NCI-H2107 (cell line): Measurements from ENCODE around the gene CUBN.

Experiments used
- DNase-seq: peaks from one replicate; lab custom pipeline; 2025; lab: John Stamatoyannopoulos, UW

Gene CUBN

DNA sequence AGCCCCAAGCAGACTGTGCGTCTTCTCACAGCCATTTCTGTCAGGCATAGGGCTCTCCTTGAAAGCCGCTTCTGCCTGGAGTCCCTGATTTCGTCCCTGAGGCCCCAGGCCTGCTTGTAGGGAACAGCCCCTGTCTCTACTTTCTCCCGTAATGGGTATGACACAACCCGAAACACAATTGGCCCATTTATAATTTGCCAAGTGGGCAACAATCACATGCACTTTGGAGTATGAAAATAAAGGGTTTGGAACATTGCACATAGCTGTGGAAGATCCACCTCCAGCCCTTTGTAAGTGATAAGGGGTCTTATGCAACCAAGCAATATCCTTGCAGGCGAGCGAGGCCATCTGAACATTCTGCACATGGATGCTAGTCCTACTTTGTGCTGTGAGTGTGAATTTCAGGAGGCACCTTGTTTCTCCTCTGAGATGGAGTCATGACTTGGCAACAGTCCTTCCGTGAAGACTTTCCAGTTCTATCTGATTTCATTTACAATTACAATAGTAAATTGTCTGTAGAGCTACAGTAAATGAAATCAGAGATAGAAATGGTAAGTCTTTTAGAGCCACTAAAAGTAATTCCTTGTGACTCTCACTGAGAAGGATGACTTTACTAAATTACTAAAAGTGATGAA is 141.5 kb downstream of the CUBN start:
- DNase-seq: no peak

DNA sequence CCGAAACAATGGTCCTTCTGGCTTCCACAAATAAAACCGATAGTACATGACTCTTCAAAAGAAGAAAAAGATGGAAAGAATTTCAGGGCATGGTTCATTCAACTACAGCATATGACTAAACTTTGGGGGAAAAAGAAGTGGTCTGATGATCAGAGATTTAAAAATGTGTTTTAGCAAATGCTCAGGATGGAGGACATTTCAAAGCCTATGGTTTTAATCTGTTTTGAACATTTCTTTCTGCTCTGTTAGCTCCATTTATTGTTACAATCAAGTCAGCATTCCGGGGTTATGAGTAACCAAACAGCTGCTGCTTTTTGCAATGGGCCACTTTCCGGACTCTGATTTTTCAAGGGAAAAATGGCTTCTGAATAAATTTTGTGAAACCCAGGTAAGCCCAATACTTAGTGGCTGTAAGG is 142.4 kb downstream of the CUBN start:
- DNase-seq: no peak

DNA sequence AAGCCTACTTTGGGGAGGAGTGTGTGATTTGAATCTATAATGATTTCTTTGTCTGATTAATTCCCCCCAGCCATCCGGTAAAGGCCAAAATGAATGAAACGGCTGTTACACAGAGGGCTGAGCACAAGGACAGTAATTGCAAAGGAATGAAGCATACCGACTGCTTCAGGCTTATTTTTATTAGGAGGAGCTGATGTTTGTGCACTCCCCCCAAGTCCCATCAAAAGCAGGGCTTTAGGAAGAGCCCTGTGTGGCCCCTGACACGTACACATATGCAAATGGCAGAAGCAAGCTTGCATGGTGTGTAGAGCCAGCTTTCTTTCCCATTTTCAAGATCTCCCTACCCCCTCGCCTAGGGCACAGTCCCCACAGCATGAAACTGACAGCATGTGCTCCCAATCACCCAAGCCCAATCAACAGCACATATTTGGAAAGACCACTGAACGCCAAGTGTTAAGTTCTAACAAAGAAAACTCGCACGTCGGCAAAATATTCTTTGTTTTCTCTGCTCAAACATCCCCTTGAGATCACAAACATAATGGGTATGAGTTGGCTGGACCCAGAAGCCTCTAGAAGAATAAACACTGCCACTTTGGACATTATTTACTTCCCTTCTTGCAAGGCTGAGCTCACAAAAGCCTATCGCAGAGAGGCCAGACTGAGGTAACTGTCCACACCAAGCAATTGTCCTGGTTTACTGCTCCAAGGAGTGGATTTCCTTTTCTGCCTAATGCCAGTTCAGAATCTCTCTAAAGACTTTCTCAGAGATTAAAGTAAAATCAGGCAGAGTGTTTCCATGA is 143.0 kb downstream of the CUBN start:
- no peak for DNase-seq

DNA sequence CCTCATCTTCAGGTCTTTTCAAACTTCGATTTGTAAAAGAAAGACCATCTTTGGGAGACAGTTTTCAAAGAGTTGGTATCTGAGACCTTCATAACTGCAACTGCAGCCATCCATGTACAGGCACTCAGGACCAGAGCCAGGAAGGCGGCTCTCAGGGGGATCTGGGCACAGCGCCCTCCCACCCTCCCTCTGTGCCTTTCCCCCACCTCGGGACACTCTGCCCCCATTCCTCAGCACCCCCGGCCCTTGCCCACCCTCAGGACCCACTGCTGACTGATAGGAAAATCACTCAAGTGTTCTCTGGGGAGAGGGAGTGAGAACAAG is 143.6 kb downstream of the CUBN start:
- no peak for DNase-seq

DNA sequence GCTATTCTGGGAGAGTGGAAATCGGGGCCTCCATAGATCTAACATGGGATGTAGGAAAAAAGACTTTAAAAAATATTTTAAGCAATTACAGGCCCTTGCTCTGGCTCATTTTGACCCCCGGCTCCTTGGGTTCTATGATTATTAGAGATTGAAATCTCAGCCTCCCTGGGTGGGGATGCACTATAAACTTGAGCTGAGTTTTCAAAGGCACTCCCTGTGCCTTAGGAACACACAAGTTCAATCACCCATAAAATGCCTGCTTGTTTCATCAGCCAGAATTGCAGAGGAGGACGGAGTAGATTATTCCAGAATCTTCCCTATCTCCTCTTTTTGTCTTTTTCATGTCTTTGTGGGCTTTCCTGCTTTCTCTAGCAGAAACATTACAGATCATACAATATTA is 145.4 kb downstream of the CUBN start:
- no peak for DNase-seq

DNA sequence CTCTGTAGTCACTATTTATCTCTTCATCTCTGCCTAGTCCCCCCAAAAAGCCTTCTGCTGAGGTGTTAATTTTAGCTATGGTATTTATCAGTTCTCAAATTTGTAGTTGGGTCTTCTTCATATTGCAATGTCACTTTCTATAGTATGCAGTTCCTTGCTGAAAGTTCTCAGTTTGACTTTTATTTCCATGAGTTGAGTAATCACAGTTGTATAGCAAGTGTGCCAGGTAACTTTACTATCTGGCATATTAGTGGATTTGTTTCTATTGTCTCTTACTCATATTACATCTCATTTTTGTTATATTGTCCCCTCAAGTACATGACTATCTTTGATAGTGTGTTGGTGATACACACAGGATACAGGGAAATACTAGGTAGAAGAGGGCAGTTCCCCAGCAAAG is 152.8 kb downstream of the CUBN start:
- DNase-seq: no peak

DNA sequence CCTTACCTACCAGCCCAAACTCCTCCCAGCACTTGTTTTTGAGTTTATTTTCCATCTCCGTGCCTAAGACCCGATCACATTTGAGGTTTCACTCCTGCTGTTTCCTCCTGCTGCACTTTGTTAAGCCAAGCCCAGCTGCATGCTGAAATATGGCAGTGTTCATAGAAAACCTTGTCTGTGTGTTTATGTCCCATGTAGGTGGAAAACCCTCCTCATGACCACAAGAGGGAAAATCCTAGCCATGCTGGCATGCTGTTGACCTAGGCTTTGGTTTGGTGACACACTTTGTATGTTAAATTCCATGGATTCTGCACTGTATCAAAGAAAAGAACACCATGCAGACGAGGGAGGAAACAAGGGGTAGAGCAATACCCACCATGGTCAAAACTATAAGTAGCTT is 154.4 kb downstream of the CUBN start:
- no peak for DNase-seq

DNA sequence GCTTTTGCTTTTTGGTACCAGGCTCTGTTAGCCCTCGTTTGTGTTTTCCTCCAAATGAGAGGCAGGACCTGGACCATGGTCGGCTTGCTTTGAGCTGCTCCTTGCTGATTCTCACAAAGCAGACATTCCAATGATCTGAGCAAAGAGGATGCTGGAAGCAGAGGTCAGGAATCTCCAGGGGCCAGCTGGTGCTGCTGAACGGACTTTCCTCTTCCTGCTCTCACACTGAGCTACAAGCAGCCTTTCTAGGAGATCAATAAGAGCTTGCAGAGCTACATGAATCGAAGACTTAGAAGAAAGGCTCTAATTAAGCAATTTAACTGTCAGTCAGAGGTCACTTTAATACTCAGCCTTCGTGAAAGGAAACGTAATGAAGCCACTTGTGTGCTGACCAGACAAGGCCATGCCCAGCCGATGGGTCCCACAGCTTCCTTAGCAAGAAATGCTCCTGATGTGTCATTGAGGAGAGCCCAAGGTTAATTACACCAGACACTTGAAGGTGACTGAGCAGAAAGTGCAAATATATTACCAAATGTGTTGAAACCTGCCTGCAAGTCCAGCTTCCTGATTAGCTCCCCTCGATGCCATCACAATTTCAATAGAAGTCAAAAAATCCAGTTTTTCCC is 161.1 kb downstream of the CUBN start:
- DNase-seq: no peak

DNA sequence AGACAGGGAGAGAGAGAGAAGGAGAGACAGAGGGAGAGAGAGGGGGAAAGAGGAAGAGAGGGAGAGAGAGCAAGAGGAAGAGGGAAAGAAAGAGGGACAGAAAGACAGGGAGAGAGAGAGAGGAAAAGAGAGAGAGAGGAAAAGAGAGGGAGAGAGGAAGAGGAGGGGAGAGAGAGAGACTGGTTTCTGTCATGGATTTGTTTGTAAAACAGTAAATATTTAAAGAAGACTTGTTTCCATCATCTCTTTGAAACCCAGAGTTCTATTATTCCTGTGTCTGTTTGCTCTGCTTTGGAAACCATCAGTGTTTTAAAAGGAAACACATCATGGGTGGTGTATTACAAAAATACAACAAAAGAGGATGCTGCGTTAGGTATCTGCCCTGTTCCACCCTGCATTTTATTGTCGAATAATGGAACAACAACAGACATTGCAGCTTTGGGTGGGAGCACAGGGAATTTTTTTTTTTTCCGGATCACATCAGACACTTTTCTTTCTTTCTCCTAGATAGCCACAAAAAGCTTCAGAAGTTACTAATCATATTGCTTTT is 161.7 kb downstream of the CUBN start:
- no peak for DNase-seq

DNA sequence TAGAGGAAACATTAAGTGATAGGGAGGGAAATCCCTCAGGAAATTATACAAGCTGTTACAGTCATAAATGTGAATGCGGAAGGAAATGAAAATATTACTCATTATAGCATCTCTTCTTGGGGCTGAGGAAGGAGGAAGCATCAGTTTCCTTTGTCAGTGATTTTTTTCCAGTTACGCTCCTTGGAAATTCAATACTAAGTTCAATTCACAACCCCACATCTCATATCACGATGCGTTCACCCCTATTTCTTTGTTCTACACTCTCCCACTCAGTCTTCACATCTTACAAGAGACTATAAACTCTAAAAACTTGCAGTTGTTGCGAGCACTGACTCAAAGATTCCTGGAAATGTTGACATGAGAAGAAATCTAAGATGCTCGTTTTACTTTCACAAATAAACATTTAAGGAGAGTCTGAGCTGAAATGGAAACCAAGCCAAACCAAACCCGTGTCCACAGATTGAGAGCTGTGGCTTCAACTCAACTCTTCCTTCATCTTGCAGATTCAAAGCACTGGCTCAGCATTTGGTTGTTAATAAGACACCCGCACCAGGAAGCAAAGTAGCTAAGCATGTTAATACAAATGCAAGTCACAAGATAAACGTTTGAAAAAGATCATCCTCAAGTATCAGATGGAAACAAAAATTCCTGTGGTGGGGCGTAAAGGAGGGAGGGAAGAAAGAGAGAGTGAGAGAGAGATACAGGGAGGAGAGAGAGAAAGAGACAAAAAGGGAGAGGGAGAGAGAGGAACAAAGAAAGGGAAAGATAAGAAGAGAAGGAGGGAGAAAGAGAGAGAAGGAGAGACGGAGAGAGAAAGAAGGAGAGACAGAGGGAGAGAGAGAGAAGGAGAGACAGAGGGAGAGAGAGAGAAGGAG is 162.4 kb downstream of the CUBN start:
- DNase-seq: no peak

DNA sequence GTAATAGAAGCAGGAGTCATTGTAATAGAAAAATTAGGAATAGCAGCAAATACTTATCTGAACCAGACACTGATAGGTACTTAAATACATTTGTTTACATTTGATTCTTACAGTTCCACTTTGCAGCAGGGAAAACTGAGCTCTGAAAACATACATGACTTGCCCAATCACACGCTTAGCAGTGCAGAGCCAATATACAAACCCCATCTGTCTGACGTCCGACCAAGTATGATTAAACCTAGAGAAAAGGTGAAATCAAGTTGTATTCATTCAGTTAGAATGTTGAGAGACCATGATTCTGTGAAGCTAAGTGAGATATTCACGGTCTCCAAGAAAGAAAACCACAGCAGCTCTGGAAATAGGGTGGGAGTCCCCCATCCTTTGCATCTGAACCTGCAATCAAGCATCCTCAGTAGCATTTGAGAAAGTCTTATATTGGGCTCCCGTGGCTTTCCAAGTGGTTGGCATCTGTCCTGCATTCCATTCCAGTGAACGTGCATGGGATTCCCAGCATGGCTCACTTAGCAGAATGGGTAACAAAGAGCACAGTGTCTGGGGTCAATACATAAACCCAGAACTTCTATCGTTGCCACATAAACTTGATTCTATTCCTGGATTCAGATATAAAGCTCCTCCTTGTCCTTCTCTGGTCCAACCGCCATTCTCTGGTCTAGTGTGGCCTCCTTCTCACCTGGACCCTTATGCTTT is 163.7 kb downstream of the CUBN start:
- no peak for DNase-seq

DNA sequence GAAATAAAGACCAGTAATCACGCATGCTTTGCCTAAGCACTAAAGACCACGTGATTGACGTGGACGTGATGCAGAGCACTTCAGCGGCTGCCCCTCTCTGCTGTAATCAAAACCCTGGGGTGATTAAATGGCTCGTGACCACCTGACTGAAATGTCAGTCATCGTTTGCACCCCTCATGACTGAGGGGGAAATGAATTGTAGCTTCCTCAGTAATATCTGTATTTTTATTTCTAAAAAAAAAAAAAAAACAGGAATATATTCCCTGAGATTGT is 164.3 kb downstream of the CUBN start:
- no peak for DNase-seq

DNA sequence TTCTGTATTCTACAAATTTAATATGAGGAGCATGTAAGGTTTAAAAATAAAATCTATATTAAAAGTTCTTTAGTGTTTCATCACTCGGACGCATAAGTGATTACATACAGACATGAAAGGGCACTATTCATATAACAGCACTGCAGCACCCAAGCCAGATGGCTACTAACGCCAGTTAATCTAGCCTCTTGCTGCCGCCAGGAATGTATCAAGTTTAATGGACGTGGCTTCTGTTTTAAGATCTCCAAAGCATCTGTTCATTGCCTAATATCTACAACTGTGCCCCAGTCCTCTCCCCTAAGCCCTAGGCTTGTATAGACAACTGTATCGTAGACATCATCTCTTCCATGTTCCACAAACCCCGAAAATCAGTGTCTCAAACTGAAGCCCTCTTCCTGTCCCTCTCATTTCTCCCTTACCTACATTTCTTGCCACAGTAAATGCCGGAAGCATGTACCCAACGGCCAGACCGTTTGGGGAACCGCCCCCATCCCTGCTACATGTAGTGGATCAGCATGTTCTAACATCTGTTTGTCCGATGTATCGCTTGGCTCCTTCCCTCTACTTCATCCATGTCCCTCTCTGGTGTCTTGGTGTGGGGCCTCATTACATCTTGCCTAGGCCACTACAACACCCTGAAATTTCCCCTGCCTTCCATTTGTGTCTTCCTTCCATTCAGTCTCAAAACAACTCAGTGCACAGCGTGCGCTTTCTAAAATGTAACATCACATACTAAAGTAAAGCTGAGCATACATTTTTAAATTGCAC is 164.9 kb downstream of the CUBN start:
- DNase-seq: no peak

DNA sequence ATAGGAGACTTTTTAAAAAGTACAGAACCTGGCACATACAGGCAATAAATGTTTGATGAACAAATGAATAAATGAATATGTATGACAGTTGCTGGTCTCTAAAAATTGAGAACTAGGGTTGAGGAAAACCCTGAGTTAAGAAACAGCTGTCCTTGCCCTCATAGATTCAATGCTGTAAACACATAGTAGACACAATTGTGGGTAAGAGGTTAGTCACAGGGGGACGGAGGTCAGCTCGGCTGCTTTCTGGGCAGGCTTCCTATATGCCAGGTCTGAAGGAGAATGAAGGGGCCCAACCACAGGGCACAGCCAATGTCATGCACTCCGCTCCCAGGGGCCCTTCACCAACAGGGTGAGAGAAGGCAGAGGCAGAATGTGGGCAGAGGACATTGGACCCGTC is 169.1 kb downstream of the CUBN start:
- no peak for DNase-seq

DNA sequence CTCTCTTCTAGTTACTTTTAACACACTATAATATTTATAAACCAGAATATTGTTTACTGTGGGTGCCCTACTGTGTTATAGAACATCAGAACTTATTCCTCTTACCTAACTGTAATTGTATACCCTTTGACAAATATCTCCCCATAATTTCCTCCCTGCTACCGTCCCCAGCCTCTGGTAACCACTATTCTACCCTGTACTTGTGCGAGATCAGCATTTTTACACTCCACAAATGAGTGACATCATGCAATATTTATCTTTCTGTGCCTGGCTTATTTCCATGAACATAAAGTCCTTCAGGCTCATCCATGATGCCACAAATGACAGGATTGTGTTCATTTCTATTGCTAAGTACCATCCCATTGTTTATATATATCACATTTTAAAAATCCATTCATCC is 172.6 kb downstream of the CUBN start:
- DNase-seq: no peak

DNA sequence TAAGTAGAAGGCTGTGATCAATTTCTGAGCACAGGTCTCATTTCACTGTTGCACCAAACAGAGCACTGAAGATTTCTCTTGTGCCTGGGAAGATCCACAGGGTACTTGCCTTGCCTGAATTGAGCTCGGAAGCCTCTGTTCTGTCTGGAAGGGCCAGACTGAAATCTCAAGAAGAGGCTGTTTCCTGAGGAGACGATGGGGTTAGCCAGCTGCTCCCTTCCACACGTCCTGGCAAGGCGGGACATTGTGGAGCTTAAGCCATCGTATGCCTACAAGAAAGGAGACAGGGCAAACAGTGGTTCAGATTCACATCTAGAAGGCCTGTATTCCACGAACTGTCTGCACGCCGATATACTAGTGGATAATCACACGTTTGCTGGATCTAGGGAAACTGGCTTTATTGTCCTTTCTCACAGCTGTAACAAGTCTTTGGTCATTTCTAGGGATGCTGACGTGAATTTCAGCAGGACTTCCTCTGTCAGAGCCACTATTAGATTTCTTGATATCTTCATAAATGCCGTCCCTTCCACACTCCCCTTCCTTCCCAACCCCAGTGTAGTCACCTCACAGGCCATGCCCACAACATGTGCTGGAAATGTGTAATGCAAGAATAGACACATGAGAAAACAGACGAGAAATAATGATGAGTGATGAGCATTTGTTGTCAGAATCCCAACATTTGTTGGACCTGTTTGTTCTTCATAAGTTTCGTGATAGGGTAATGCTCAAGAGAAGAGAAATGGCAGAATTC is 175.2 kb downstream of the CUBN start:
- DNase-seq: no peak

DNA sequence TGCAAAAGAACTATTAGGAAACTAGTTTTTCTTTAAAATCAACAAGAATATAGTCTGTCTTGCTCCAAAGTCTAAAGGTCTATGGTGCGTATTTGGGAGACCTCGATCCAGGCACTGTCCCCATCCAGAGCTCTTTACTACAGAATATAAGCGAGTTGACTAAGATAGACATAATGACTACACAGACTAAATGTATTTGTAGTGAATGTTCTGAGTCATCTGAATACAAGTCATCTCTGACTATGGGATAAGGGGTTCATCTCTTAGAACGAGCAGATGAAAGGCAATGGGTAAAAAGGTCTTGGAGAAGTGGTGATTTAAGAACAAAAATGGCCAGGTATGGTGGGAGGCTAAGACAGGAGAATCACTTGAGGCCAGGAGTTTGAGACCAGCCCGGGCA is 176.3 kb downstream of the CUBN start:
- DNase-seq: no peak

DNA sequence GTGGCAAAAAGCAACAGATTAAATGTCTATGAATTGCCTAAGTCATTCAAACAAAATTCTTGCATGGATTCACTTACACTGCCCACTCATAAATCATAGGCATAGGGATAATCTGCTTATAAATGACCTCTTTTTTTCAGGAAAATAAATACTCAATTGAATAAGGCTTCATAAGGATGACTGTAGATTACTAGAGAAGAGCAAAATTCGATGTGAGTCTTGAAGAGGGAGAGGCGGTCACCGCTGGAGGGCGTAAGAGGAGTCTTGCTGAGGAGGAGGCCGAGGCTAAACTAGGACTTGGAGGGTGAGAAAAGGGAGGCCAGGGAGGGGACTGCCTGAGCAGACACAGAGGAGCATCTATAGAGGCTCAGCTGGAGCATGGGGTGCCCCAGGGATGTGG is 177.0 kb downstream of the CUBN start:
- no peak for DNase-seq

DNA sequence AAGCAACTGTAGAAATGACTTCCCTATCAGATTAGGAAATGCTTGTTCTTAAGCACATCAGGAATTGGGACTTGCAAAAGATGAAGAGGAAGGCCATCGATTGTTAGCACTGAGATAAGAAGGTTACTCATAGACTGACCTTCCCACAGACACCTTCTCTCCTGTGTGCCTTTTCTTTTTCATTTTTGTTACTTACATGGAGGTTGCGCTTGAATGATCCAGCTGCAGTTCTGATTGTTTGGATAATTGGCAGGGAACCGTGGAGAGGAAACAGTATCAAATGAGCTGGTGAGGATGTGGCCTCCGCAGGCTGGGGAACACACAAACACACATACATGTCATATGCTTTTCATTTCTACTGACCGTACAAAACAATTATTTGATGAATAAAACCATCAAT is 177.5 kb downstream of the CUBN start:
- no peak for DNase-seq
